ENCODE results near the gene MYO1G. TPM values are rescaled to one million over a fixed set of nuclear protein-coding genes. Genes with fewer than 3 reads are reported as not detected.

Gene MYO1G
- total RNA-seq, 2 experiments from 2014 or later = 155 to 157 TPM

DNA sequence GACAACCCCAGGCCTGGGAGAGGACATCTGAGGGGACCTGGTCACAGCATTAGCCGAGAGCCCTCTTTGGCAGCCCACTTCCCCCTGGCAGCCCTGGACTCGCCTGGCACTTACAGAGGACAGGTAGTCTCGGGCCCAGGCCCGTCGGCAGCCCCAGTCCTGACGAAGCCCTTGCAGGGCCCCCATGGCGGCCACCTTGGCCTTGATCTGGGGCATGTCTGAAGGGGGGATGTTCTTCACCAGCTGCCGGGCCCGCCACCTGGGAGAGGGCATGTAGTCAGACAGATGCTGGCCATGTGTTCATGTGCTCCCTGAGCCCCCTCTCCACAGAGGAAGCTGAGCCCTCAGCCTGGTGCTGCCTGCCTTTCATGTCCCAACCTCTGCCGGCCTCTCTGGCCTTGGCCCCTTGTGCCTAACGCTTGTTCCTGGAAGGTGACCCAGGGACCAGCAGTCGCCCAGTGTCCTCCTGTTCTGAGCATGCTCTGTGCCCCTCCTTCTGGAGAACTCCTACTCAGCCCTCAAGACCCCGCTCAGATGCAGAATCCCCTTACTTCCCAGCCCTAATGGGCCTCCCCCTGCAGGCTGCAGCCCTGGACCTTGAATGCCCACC lies 13.9 kb downstream of the MYO1G start:
- DNase-seq = peak in 1 of 14 experiments; percentile 17
- H3K4me1 Mint-ChIP-seq (ENCODE audit: low read depth) = peaks cover 2% of the 10 kb centered on the region
- H3K36me3 ChIP-seq (ENCODE audit: insufficient read depth, low read length) = peaks cover 71% of the 10 kb centered on the region
- ATAC-seq (ENCODE audit: poor library complexity) = no peak
- peaks cover 60% of the 10 kb centered on the region for H3K36me3 Mint-ChIP-seq (ENCODE audit: low read depth)
- TF ChIP-seq, protein P1, sequence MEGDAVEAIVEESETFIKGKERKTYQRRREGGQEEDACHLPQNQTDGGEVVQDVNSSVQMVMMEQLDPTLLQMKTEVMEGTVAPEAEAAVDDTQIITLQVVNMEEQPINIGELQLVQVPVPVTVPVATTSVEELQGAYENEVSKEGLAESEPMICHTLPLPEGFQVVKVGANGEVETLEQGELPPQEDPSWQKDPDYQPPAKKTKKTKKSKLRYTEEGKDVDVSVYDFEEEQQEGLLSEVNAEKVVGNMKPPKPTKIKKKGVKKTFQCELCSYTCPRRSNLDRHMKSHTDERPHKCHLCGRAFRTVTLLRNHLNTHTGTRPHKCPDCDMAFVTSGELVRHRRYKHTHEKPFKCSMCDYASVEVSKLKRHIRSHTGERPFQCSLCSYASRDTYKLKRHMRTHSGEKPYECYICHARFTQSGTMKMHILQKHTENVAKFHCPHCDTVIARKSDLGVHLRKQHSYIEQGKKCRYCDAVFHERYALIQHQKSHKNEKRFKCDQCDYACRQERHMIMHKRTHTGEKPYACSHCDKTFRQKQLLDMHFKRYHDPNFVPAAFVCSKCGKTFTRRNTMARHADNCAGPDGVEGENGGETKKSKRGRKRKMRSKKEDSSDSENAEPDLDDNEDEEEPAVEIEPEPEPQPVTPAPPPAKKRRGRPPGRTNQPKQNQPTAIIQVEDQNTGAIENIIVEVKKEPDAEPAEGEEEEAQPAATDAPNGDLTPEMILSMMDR (IDR thresholded peaks at IDR 0.05) = no peak
- peaks cover 14% of the 10 kb centered on the region for H3K4me1 ChIP-seq (ENCODE audit: insufficient read depth, low read length)
- no peaks in the 10 kb centered on the region for H3K27me3 ChIP-seq (ENCODE audit: control insufficient read depth in 1 of 2, insufficient read depth in 2 of 2, low read length in 2 of 2)
- no peak overlapping the region for H3K4me3 ChIP-seq (ENCODE audit: low read length)
- H3K27ac Mint-ChIP-seq = peak overlapping the region; percentile 33
- peaks cover 0 to 16% of the 10 kb centered on the region in 2 experiments for H3K9me3 ChIP-seq (ENCODE audit: control insufficient read depth in 1 of 2, insufficient read depth in 1 of 2, low read length in 2 of 2)
- no peak overlapping the region for H3K4me3 Mint-ChIP-seq
- intact Hi-C loops (cut with DNase I, micrococcal nuclease) = no loop called here
- H3K27me3 Mint-ChIP-seq = no peaks in the 10 kb centered on the region
- ChIA-PET POLR2A (interaction anchor here (0.8 to 1.3 kb wide), 2 partner anchors 9 to 63 kb away, joined by 3 to 4 read pairs; no protein-coding TSS in a partner anchor), CTCF (interaction anchor here (0.8 to 1.4 kb wide), 2 partner anchors 9 to 171 kb away, joined by 3 to 8 read pairs; no protein-coding TSS in a partner anchor)
- no peaks in the 10 kb centered on the region for H3K9me3 Mint-ChIP-seq
- H3K27ac ChIP-seq (ENCODE audit: low read depth in 1 of 2, low read length in 2 of 2) = peak overlapping the region in 1 of 2 donors; percentile 16

DNA sequence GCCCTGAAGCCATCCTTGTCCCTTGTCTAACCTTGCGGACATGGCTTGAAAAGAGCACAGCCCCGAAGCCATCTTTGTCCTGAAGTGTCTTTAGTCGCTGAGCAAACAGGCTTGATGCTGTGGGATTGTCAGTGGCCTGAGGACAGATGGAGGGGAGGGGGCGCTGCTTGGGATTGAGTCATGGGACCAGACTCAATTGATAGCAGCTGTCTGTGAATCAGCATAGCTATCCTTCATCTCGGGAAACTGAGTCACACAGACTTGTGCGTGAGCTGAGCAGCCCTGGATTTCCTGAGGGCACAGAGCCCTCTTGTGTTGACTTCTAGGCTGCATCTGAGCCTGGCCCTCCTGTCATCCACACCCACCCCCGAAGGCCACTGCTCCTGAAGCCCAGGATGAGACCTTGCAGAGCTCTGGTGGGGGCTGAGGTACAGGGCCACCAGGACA lies 14.4 kb downstream of the MYO1G start:
- ChIA-PET CTCF (interaction anchor here (0.8 to 1.4 kb wide), 3 partner anchors 10 to 172 kb away, joined by 3 to 8 read pairs (median 3); no protein-coding TSS in a partner anchor), POLR2A (interaction anchor here (0.8 to 1.3 kb wide), 2 partner anchors 9 to 63 kb away, joined by 3 to 4 read pairs; no protein-coding TSS in a partner anchor)
- Mint-ChIP-seq H3K4me3 (no peak overlapping the region), H3K9me3 (no peaks in the 10 kb centered on the region), H3K27me3 (no peaks in the 10 kb centered on the region), H3K27ac (peak overlapping the region; percentile 42), H3K4me1 (ENCODE audit: low read depth) (peaks cover 8% of the 10 kb centered on the region), H3K36me3 (ENCODE audit: low read depth) (peaks cover 58% of the 10 kb centered on the region)
- ATAC-seq (ENCODE audit: poor library complexity) (no peak), DNase-seq (peak in 2 of 14 experiments; percentile 28 to 53)
- intact Hi-C loops (cut with DNase I, micrococcal nuclease) = no loop called here
- no peak overlapping the region for H3K4me3 ChIP-seq (ENCODE audit: low read length)
- peaks cover 17% of the 10 kb centered on the region for H3K4me1 ChIP-seq (ENCODE audit: insufficient read depth, low read length)
- peak overlapping the region in 1 of 2 donors; percentile 16 for H3K27ac ChIP-seq (ENCODE audit: low read depth in 1 of 2, low read length in 2 of 2)
- no peaks in the 10 kb centered on the region for H3K27me3 ChIP-seq (ENCODE audit: control insufficient read depth in 1 of 2, insufficient read depth in 2 of 2, low read length in 2 of 2)
- peaks cover 65% of the 10 kb centered on the region for H3K36me3 ChIP-seq (ENCODE audit: insufficient read depth, low read length)
- TF ChIP-seq, protein P1 (IDR thresholded peaks at IDR 0.05) = no peak
- peaks cover 0 to 16% of the 10 kb centered on the region in 2 experiments for H3K9me3 ChIP-seq (ENCODE audit: control insufficient read depth in 1 of 2, insufficient read depth in 1 of 2, low read length in 2 of 2)

DNA sequence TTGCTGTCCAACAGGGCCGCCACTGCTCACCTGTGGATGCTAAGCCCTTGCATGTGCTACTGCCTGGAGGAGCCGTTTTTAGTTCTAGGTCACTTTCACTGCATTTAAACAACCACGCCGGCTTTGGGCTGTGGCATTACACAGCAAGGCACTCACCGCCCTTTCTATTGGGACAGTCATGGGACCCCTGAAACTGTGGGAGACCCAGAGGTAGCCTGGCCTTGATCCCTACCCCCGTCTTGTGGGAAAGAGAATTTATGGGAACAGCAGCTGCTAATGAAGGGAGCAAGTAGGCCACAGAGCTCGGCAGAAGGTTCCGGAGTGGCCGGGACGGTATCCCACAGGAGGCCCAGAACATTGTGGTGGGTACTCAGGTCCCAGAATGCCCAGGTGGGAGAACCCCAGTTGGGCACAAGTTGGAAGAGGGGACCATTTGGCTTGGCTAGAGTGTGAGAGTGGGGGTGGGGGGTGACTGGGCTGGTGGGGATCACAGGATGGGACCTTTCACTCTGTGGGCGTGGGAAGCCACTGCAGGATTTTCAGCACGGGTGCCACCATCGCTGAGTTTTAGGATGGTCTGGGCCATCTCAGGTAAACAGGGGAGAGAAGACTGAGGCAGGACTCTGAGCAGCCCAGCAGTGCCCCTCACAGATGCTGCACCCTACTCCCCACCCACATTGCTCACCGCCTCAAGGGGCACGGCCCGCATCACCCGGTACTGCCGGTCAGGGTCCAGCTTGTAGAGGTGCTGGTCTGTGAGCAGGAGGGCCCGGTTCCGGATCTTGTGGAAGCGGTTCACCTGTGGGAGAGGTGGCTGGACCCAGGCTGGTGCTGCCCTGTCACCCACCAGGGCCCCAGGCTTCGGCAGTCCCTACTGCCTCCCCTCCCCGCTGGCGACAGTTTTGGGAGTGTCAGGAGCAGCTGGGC lies 15.2 kb downstream of the MYO1G start:
- ATAC-seq (ENCODE audit: poor library complexity) (no peak), DNase-seq (peak in 2 of 14 experiments; percentile 4 to 22)
- intact Hi-C loops (cut with DNase I, micrococcal nuclease) = no loop called here
- CTCF ChIA-PET = interaction anchor here (1.0 to 1.4 kb wide), 2 partner anchors 11 to 119 kb away, joined by 3 to 8 read pairs; no protein-coding TSS in a partner anchor
- Mint-ChIP-seq H3K27me3 (no peaks in the 10 kb centered on the region), H3K4me1 (ENCODE audit: low read depth) (peaks cover 16% of the 10 kb centered on the region), H3K36me3 (ENCODE audit: low read depth) (peaks cover 53% of the 10 kb centered on the region), H3K27ac (peak overlapping the region; percentile 42), H3K9me3 (no peaks in the 10 kb centered on the region), H3K4me3 (no peak overlapping the region)
- POLR2A ChIA-PET = interaction anchor here (0.8 to 1.7 kb wide), 2 partner anchors 8 to 9 kb away, joined by 3 to 7 read pairs; no protein-coding TSS in a partner anchor
- TF ChIP-seq, protein P1 (IDR thresholded peaks at IDR 0.05) = no peak
- peaks cover 57% of the 10 kb centered on the region for H3K36me3 ChIP-seq (ENCODE audit: insufficient read depth, low read length)
- peaks cover 22% of the 10 kb centered on the region for H3K4me1 ChIP-seq (ENCODE audit: insufficient read depth, low read length)
- no peak overlapping the region for H3K4me3 ChIP-seq (ENCODE audit: low read length)
- H3K9me3 ChIP-seq (ENCODE audit: control insufficient read depth in 1 of 2, insufficient read depth in 1 of 2, low read length in 2 of 2) = peaks cover 0 to 16% of the 10 kb centered on the region in 2 experiments
- no peak overlapping the region for H3K27ac ChIP-seq (ENCODE audit: low read depth in 1 of 2, low read length in 2 of 2)
- no peaks in the 10 kb centered on the region for H3K27me3 ChIP-seq (ENCODE audit: control insufficient read depth in 1 of 2, insufficient read depth in 2 of 2, low read length in 2 of 2)
